GM21619 (cell line): ENCODE measurements around the gene TRIP10.
"Not testable (repeated sequence)": the region's sequence is repeated elsewhere in the genome, so short reads cannot be mapped to it uniquely, and the experiment has no call there.

ENCODE experiments used
- ATAC-seq: cut with Tn5 transposase; IDR thresholded peaks from one replicate; pipeline ENCODE4 v1.9.1; 2021; ENCODE audit not compliant: unreplicated experiment

Gene TRIP10

DNA sequence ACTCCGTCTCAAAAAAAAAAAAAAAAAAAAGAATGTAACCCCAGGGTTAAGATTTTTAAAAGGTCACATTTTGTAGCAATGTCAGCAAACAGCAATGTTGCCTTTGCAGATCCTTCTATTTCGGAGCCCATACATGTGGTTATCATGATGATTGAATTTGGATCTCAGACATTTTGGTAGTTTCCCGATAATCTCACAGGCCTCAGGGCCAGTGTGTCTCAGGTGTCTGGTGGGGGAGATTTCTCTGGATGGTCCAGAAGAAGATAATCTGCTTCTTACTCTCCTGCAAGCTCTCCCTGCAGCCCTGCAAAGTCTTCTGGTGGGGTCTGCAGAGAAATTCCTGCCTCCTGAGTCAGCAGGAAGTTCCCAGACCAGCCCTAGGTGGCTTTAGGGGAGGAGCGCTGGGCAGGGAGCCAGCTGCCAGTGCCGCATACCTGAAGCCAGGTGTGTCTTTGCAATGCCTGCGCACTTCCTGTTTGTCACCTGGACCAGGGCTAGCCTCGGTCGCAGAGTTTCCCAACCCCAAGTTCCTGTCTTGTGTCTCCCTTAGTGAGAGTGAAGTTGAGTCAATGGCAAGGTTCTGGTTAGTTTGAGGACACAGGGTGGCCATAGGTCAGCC is 26.4 kb downstream of the TRIP10 start:
- ATAC-seq, result no peak

DNA sequence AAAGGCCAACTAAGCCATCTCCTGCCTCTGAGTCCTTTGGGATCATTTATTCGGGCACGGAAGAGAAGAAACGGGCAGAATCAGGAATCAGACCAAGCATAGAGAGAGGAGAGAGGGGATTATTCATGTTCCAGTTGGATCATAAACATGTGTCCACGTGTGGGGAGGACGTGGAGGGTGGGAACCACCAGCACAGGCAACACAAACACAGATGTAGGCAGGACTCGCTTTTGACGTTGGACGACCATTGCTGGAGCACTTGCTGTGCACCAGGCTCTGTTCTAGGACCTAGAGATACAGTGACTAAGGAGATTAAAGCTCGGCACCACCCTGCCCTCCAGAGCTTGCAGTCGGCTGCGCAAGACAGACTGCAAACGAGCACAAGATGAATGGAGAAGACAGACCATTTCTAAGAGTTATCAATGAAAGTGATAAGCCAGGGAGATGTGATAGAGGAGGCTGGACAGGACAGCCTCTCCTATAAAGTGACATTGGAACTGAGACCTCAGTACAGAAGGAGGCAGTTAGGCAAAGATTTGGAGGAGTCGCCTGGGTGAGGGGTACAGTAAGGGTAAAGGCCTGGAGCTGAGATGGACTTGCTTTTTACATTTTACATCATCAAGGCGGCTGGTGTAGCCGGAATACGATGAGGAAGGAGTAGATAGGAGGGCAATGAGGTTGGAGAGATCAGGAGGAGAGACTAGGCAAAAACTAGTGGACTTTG is 27.0 kb downstream of the TRIP10 start:
- no peak for ATAC-seq

DNA sequence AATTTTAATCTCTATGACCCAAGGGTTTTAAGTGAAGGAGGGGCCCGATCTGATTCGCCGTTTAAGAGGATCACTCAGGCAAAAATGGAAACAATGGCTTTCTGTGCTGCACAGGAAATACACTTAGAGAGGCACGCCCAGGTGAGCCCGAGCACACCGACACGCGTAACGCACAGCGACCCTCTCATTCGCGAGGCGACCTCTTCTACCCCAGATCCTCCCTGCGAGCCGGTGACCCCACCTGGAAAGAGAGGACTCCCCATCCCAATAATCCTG is 27.5 kb downstream of the TRIP10 start:
- peak; percentile 18 for ATAC-seq

DNA sequence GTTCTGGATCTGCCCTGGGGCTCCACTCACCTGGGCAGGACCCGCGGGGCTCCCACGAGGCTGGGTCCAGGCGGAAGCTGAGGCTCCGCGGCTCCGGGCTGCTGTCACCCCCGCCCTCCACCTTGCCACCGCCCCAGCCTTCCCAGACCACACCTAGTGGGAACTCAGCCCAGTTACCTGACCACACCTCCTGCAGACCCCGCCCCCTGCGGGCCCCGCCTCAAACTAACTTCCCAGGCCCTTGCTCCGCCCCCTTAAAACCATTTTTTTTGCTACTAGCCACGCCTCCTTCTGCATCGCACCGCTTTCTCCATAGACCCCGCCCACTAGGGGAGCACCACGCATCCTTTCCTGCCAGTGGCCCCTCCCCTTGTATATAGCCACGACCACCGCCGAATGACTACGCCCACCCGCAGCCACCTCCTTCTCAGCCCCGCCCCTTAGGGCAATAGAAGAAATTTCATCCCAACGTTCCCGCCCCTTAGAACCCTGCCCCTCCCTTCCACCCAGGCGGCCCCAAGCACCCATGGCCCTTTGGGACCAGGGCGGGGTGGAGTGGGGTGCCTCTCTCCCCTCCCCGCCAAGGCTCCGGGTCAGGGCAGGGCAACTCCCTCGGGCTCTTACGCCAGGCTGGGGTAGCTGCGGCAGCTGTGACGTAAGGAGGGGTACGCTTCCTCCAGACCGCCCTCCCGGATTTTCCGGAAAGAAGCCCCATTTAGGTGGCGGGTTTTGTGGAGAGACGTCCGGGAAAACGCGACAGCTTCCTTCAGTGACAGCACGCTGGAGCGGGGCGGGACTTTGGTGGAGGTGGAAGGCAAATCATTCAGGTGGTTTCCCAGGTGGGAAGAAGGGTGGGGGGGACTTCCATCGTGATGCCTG is 28.1 kb downstream of the TRIP10 start, which contains the start of gene SH2D3A:
Gene SH2D3A, minus strand, starts transcription at position 79 of the 879 bp plus-strand sequence. CDS start 3,687 bp downstream, outside the sequence.
- ATAC-seq, result peak; percentile 66

DNA sequence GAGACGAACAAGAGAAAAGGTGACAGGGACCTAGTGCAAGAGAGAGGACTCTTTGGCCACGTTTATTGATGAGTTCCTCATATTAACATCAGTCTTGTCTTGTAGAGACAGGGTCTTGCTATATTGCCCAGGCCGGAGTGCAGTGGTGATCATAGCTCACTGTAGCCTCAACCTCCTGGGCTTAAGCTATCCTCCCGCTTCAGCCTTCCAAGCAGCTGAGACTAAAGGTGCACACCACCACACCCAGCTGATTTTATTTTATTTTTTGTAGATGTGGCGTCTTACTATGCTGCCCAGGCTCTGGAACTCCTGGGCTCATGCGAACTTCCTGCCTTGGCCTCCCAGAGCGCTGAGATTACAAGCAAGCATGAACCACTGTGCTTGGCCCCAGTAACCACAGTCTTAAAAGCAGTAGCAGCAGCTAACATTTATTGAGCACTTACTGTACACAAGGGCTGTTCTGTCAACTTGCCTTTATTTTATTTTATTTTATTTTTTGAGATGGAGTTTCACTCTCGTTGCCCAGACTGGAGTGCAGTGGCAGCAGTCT is 28.8 kb downstream of the TRIP10 start:
- no peak for ATAC-seq

DNA sequence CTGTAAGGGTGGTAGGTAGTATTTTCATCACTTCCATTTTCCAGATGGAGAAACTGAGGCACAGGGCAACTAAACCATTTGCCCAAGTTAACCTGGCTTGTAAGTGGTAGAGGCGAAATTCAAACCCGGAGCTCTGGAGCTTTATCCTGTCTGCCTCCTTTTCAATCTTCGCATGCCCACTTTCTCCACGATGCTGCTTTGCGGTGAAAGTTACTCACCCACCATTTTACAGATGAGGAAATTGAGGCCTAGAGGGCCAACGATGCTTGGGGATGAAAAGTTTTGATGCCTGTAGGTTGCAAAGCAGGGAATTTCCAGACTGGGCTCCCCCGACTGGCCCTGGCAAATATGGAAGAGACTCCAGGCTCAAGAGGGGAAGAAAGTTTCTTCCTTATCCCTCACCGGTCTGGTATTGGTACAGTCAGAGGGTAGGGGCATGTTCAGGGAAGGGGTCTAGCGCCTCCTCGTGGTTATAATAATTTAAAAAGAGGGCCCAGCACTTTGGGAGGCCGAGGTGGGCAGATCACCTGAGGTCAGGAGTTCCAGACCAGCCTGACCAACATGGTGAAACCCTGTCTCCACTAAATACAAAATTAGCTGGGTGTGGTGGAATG is 29.6 kb downstream of the TRIP10 start:
- ATAC-seq, result no peak

DNA sequence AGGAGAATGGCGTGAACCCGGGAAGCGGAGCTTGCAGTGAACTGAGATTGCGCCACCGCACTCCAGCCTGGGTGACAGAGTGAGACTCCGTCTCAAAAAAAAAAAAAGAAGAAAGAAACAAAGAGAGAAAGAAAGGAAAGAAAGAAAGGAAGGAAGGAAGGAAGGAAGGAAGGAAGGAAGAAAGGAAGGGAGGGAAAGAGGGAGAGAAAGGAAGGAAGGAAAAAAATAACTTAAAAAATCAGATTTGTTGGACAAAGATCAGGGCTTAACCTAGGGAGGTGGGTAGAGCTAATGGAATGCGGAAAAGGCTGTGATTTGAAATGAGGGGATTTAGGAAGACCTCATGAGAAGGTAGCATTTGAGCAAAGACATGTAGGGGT is 32.2 kb downstream of the TRIP10 start:
- ATAC-seq, result not testable (repeated sequence)

DNA sequence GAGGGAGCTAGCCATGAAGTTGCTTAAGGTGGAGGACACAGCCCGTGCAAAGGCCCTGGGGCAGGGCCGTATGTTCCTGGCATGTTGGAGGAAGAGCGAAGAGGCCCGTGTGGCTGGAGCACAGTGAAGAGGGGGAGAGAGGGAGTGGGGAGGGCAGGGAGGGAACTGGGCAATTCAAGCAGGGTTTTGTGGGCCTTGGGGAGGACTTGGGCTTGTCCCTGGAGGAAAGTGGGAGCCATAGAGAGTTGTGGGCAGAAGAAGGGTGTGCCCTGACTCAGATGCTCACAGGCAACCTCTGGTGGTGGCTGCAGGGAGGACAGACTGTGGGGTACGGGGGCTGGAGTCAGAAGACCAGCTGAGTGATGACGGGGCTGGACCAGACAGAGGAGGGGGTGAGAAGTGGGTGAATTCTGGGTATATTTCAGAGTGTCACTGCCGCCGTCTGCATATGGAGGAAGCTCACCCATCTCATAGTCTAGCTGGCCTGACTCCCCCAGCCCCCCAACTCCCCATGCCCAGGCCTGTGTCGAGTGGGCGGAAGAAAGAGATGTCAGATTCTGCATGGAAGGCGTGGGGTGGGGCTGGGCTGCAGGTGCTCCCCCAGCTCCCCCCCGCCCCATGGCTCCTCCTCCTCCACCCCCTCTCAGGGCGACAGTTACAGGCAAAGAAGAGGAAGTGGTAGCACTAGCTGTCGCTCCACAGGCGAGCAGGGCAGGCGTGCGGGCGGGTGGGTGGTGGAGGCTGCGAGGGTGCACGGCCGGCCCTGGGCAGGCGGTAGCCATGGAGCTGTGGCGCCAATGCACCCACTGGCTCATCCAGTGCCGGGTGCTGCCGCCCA is 32.8 kb downstream of the TRIP10 start, which contains the start of gene VAV1:
Gene VAV1, plus strand, starts transcription at position 681 of the 838 bp plus-strand sequence. Its CDS starts 100 bp downstream, at position 781.
- ATAC-seq, result peak; percentile 30

DNA sequence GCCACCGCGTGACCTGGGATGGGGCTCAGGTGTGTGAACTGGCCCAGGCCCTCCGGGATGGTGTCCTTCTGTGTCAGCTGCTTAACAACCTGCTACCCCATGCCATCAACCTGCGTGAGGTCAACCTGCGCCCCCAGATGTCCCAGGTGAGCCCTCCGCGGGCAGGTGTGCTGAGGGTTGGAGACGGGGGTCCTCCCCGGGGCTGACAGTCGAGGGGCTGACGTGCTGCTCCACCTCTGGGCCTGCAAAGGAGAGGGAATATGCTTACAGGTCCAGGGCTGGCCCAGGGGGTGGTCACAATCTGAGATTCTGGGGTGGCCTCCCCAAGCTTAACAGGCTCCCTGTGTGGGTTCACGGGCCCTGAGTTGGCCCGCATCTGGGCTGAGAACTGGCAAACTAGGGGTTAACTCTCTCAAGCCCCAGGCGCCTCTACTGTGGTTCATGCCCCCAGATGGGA is 33.4 kb downstream of the TRIP10 start:
- peak; percentile 8 for ATAC-seq

DNA sequence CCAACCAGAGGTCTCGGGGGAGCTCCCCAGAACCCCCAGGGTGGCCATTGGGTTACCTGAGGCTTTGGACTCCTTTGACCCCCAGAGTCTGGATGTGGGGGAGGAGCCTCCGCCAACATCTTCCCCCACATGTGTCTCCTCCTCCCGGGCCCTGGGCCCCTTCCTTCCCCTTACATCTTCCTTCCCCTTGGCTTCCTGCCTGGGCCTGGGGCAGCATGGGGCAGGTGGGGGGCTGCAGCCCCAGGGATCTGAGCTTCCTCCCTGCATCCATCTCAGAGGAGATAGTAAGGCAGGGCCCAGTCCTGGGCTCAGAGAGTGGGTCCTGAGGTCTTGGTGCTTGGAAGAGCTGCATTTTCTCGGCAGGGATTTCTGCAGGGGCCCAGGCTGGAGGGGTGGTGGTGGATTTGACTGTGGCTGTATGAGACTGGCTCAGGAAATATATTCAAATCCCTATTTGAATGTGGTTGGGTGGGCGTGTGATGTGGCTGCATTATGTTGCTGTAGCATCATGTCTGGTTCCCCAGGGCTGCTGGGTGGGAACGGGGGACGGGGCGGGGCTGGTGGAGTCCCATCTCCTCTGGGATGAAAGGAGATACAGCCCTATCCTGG is 33.9 kb downstream of the TRIP10 start:
- peak; percentile 44 for ATAC-seq

DNA sequence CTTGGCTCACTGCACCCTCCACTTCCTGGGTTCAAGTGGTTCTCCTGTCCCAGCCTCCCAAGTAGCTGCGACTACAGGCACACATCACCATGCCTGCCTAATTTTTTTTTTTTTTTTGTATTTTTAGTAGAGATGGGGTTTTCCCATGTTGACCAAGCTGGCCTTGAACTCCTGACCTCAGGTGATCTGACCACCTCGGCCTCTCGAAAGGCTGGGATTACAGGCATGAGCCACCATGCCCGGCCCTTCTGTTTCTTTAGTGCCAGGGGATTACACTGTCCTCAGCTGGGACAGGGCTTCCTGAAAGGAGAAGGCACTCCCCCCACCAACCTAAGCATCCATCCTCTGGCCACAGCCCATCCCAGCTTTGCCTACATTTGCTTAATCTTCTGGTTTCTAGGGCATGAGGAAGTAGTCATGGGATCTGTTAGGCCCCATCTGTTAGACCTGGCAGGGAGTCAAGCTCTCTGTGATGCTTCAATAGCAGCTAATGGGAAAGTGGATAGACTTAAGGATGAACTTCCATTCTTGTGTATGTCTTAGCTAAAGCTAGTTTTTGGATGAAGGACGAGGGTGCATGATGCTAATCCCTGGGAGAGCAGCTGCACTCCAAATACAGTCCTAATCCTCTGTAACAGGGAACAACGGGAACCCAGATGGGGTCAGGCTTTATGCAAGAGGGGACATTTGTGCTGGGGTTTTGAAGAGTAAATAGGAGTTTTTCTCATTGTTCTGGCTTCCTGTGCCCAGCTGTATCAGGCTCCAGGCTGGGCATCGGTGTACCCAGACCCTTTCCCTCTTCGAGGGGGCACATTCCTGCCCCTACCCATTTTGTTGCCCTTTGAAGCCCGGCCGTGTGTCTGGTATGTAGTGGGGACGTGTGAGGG is 35.6 kb downstream of the TRIP10 start:
- ATAC-seq, result no peak

DNA sequence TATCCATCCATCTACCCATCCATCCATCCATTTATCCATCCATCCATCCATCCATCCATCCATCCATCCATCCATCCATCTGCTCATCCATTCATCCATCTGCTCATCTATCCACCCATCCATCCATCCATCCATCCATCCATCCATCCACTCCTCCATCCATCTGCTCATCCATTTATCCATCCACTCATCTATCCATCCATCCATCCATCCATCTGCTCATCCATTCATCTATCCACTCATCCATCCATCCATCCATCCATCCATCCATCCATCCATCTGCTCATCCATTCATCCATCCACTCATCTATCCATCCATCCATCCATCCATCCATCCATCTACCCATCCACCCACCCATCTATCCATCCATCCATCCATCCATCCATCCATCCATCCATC is 36.6 kb downstream of the TRIP10 start:
- not testable (repeated sequence) for ATAC-seq

DNA sequence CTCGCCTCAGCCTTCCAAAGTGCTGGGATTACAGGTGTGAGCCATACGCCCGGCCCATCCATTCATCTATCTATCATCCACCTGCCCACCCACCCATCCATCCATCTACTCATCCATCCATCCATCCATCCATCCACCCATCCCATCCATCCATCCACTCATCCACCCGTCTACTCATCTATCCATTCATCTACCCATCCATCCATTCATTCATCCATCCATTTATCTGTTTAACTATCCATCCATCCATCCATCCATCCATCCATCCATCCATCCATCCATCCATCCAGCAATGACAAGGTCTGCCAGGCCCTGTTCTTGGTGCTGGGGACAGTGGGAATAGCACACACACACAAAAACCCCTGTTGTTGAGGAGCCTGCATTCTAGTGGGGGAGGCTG is 37.5 kb downstream of the TRIP10 start:
- no peak for ATAC-seq

DNA sequence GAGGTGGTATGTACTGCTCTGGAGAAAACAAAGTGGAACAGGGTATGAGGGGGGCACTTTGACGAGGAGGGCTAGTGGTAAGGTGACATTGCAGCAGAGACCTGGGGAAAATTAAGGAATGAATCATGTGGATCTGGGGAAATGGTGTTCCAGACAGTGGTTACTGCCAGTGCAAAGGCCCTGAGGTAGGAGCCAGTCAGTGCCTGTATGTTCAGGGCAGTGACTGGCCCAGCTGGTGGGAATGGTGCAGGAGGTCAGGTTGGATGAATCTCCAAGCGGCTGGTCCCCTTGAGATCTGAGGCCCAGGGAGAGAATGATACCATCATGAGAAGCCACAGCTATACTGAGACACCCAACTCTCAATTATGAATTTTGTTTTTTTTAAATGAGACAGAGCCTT is 38.0 kb downstream of the TRIP10 start:
- no peak for ATAC-seq

DNA sequence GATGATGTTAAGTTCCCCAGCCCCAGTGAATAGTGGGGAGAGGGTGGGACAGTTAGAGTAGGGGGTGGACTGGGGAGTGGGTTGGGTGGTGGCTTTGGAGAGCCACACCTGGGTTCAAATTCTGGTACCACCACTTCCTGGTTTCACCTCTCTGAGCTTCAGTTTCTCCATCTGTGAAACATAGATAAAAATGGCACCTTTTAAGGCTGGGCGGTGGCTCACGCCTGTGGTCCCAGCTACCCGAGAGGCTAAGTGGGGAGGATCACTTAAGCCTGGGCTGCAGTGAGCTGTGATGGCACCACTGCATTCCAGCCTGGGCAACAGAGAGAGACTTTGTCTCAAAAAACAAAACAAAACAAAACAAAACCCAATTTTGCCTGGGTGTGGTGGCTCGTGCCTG is 38.9 kb downstream of the TRIP10 start:
- ATAC-seq, result no peak

DNA sequence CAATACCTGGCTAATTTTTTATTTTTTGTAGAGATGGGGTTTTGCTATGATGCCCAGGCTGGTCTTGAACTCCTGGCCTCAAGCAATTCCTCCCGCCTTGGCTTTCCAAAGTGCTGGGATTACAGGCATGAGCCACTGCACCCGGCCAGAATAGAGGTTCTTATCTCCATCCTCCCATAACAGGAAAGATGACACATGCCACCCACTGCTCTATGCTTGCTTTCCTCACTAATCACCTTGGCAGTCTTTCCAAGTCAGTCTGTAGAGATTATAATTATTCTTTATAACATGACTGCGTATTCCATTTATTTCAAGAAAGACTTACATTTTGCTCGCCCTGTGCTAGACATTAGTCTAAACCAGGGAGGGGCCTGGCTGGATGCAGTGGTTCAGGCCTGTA is 39.7 kb downstream of the TRIP10 start:
- no peak for ATAC-seq

DNA sequence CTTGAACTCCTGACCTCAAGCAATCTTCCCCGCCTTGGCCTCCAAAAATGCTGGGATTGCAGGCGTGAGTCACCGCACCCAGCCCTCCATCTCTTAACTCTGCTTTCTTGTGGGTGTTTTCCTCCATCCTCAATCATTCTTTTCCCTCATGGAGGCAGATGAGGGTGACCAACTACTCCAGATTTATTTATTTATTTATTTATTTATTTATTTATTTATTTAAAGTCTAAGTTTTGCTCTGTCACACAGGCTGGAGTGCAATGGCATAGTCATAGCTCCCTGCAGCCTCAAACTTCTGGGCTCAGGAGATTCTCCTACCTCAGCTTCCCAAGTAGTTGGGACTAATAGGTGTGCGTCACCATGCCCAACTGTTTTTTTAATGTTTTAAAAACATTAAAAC is 47.9 kb downstream of the TRIP10 start:
- no peak for ATAC-seq

DNA sequence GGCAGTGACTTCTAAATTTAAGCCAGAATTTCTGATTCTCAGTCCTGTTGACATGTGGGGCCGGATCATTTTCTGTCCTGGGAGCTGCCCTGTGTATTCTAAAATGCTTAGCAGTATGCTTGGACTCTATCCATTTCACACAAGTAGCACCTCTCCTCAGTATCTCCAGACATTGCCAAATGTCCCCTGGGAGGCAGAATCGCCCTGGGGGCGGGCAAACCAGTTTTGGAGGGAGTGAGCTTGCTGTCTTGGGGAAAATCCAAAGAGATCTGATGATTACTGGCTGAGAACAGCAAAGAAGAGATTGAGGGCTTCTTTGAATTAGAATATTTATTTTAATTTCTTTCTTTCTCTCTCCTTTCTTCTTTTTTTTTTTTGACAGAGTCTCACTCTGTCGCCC is 49.4 kb downstream of the TRIP10 start:
- ATAC-seq, result no peak
